Measurements from ENCODE around the gene GPN3.

The GPN3 gene

DNA sequence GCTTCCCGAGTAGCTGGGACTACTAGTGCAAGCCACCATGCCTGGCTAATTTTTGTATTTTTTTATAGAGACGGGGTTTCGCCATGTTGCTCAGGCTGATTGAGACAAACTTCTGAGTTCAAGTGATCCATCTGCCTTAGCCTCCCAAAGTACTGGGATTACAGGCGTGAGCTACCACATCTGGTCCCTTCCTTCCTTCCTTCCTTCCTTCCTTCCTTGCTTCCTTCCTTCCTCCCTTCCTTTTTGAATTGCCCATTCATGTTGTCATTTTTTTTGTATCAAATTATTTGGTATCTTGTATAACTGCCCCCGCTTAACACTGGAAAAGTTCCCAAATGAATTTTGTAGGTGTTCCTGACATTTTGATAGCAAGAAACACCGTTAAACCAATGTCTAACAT is 45.8 kb upstream of the GPN3 start:
- no peaks in the 10 kb centered on the region for H3K9me2 ChIP-seq (ENCODE audit: low read depth, low read length)
- no peak overlapping the region for H2AFZ ChIP-seq (ENCODE audit: low read length)
- H3F3A ChIP-seq (ENCODE audit: insufficient read depth, low read length) = no peaks in the 10 kb centered on the region
- H3K79me2 ChIP-seq (ENCODE audit: insufficient read depth, low read length) = no peaks in the 10 kb centered on the region
- no peaks in the 10 kb centered on the region for H3K4me1 ChIP-seq (ENCODE audit: insufficient read depth, low read length, severe bottlenecking)
- no peaks in the 10 kb centered on the region for H3K36me3 ChIP-seq (ENCODE audit: insufficient read depth, low read length)
- no peaks in the 10 kb centered on the region for H3K27me3 ChIP-seq (ENCODE audit: insufficient read depth, low read length)
- TF ChIP-seq, protein P1, sequence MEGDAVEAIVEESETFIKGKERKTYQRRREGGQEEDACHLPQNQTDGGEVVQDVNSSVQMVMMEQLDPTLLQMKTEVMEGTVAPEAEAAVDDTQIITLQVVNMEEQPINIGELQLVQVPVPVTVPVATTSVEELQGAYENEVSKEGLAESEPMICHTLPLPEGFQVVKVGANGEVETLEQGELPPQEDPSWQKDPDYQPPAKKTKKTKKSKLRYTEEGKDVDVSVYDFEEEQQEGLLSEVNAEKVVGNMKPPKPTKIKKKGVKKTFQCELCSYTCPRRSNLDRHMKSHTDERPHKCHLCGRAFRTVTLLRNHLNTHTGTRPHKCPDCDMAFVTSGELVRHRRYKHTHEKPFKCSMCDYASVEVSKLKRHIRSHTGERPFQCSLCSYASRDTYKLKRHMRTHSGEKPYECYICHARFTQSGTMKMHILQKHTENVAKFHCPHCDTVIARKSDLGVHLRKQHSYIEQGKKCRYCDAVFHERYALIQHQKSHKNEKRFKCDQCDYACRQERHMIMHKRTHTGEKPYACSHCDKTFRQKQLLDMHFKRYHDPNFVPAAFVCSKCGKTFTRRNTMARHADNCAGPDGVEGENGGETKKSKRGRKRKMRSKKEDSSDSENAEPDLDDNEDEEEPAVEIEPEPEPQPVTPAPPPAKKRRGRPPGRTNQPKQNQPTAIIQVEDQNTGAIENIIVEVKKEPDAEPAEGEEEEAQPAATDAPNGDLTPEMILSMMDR (IDR thresholded peaks at IDR 0.05; ENCODE audit: low read length) = no peak
- TF ChIP-seq EZH2 (IDR thresholded peaks at IDR 0.05; ENCODE audit: borderline replicate concordance, low read length) = no peak
- H4K20me1 ChIP-seq (ENCODE audit: insufficient read depth, low read length) = no peaks in the 10 kb centered on the region
- no peaks in the 10 kb centered on the region for H3K9me3 ChIP-seq (ENCODE audit: low read length)
- H3K9ac ChIP-seq (ENCODE audit: low read length) = no peak overlapping the region
- H3K4me2 ChIP-seq (ENCODE audit: low read length) = no peak overlapping the region
- H3K27ac ChIP-seq (ENCODE audit: low read depth, low read length, poor library complexity, severe bottlenecking) = no peak overlapping the region
- H3K4me3 ChIP-seq (ENCODE audit: low read depth, low read length, poor library complexity, severe bottlenecking) = no peak overlapping the region

DNA sequence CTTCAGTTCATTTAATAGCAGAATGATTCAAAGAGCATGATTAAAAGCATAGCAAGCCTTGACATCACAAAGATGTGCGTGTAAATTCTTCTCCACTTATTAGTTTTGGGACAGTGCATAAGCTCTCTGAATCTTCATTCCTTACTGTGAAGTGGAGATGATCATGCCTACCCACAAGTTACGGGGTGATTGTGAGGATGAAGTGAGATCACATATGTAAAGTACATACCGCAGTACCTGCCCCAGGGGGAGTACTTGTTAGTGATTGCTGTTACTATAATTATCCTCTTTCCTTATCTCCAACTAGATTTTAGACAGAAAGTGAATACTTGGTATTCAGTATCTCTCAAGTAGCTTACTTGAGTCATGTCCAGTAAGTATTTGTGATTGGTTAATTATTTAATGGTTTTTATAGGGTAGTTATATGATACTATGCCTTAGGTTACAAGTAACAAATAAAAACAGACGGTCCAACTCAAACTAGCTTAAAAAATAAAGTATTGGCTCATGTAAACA is 40.1 kb upstream of the GPN3 start:
- TF ChIP-seq EZH2 (IDR thresholded peaks at IDR 0.05; ENCODE audit: borderline replicate concordance, low read length) = no peak
- TF ChIP-seq, protein P1 (IDR thresholded peaks at IDR 0.05; ENCODE audit: low read length) = no peak

DNA sequence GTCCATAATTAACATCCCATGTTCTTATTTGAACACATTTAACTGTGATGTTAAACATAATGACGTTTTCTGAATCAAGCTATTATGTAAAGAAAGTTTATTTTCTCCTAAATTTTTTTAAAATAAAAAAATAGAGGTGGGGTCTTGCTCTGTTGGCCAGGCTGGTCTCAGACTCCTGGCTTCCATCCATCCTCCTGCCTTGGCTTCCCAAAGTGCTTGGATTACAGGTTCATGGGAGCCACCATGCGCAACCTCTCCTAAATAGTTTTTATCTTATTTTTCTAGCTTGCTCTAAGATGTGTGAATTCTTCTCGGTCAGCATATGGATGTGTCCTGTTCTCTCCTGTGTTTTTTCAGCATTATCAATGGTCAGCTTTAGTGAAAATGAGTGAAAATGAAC is 37.3 kb upstream of the GPN3 start:
- Histone ChIP-seq H3F3A (ENCODE audit: insufficient read depth, low read length) (no peaks in the 10 kb centered on the region), H3K9ac (ENCODE audit: low read length) (no peak overlapping the region), H3K79me2 (ENCODE audit: insufficient read depth, low read length) (peaks cover 13% of the 10 kb centered on the region), H4K20me1 (ENCODE audit: insufficient read depth, low read length) (no peaks in the 10 kb centered on the region), H3K4me2 (ENCODE audit: low read length) (no peak overlapping the region), H2AFZ (ENCODE audit: low read length) (no peak overlapping the region), H3K27me3 (ENCODE audit: insufficient read depth, low read length) (no peaks in the 10 kb centered on the region), H3K4me1 (ENCODE audit: insufficient read depth, low read length, severe bottlenecking) (peaks cover 12% of the 10 kb centered on the region), H3K36me3 (ENCODE audit: insufficient read depth, low read length) (no peaks in the 10 kb centered on the region), H3K9me2 (ENCODE audit: low read depth, low read length) (no peaks in the 10 kb centered on the region), H3K9me3 (ENCODE audit: low read length) (no peaks in the 10 kb centered on the region), H3K27ac (ENCODE audit: low read depth, low read length, poor library complexity, severe bottlenecking) (no peak overlapping the region), H3K4me3 (ENCODE audit: low read depth, low read length, poor library complexity, severe bottlenecking) (no peak overlapping the region)
- TF ChIP-seq, protein P1 (IDR thresholded peaks at IDR 0.05; ENCODE audit: low read length) = no peak

More for the DNA sequence above, 40.1 kb upstream of the GPN3 start:
- Histone ChIP-seq H2AFZ (ENCODE audit: low read length) (no peak overlapping the region), H3K27ac (ENCODE audit: low read depth, low read length, poor library complexity, severe bottlenecking) (no peak overlapping the region), H4K20me1 (ENCODE audit: insufficient read depth, low read length) (no peaks in the 10 kb centered on the region), H3F3A (ENCODE audit: insufficient read depth, low read length) (no peaks in the 10 kb centered on the region), H3K9ac (ENCODE audit: low read length) (no peak overlapping the region), H3K36me3 (ENCODE audit: insufficient read depth, low read length) (no peaks in the 10 kb centered on the region), H3K4me1 (ENCODE audit: insufficient read depth, low read length, severe bottlenecking) (no peaks in the 10 kb centered on the region), H3K4me3 (ENCODE audit: low read depth, low read length, poor library complexity, severe bottlenecking) (no peak overlapping the region), H3K9me3 (ENCODE audit: low read length) (no peaks in the 10 kb centered on the region), H3K9me2 (ENCODE audit: low read depth, low read length) (no peaks in the 10 kb centered on the region), H3K79me2 (ENCODE audit: insufficient read depth, low read length) (no peaks in the 10 kb centered on the region), H3K27me3 (ENCODE audit: insufficient read depth, low read length) (no peaks in the 10 kb centered on the region), H3K4me2 (ENCODE audit: low read length) (no peak overlapping the region)

Data from OCI-LY1 (cell line).